GM19452 (cell line): ENCODE results near the gene CTDSPL.

ENCODE experiments used
- ATAC-seq: cut with Tn5 transposase; IDR thresholded peaks from one replicate; pipeline ENCODE4 v1.9.1; 2021; ENCODE audit not compliant: unreplicated experiment

Gene CTDSPL

DNA sequence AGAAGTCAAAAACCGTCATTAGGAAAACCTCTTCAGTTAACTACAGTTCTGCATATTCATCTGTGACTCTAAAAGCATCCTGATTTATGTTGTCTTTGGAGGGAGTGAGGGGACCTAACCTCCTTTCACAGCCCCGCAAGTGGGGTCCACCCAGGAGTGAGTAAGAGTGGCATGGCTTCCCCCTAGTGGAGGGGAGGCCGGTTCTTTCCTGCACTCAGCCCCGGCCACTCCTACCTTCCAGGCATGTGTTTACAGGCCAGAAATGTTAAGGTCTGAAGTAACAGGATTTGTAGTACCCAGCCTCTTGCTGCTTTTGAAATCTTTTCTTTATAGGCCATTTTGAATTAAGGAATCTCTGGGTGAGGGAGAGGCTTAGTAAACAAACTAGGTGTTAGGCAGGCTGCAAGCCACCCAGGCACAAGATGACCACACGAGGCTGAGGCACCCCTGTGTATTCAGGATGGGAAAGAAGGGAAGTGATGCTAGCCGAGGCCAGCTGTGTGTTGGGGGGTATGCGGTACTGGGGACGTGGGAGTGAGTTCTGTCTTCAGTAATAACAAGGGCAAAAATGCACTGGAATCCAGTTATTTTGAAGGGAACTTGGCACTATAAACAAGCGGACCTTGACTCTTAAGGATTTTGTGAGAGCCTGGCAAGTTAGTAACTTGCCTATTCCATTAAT, 50.5 kb downstream of the CTDSPL start:
- no peak for ATAC-seq

- ATAC-seq, result no peak
Observed at GRCh38 chr3:37913522-37913921, 51.8 kb downstream of the CTDSPL start.

DNA sequence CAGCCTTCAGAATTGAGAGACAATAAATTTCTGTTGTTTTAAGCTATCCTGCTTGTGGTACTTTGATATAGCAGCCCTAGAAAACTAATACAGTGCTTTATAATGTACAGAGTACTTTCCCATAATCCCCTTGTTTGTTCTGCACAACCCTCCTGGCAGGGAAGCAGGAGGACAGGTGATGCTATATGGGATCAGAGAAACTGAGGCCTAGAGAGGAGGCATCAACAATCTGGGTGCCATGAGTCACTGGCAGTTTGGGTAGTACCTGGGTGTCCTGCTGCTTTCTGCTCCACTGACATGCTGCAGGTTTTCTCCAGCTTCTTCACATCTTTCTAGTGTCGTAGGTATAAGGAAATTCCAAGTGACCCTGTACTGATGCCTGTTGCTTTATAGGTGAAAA, 55.0 kb downstream of the CTDSPL start:
- no peak for ATAC-seq

DNA sequence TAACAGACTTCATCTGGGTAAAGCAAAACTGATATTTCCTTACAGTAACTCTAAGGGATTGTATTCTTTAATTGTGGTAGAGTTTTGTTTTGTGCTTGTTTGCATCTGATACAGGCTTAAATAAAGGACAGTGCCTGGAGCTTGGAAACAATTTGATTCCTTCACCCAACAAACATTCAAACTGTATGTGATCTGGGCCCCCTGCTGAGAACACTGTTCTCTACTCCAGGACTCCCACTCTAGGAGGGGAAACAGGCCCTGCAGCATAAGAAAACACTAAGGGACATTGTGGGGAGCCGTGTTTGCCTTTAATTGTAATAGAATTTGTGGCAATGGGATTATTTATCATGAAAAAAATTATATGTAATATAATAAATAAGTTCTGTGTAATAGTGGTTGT, 56.9 kb downstream of the CTDSPL start:
- ATAC-seq, result no peak

DNA sequence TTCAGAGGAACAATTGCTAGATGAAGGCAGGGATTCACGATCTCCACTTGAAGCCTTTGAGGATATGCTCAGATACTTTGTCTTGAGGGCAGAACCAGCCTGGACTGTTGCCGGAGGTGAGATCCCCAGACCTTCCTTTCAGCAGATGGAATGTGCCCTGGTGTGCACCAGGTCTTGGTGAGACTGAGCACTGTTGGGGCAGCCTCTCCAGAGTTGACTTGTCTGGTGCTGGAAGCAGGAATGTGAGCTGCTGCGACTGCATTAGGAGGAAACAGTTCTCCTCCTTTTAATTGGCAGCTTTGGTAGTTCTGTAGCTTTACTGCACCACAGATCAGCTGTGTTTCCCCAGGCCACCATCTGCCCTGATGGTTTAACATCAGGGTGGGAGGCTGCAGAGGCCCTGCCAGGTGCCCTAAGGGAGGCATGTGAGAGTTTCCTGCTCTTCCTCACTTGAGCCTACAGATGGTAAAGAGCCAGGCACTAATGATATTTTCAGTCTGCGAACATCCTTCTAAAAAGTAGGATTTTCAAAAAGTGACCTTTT, 58.5 kb downstream of the CTDSPL start:
- ATAC-seq, result no peak

GRCh38 chr3:37921025-37921424, 59.3 kb downstream of the CTDSPL start:
- ATAC-seq, result no peak

GRCh38 chr3:37922721-37923568, 61.3 kb downstream of the CTDSPL start:
- no peak for ATAC-seq

DNA sequence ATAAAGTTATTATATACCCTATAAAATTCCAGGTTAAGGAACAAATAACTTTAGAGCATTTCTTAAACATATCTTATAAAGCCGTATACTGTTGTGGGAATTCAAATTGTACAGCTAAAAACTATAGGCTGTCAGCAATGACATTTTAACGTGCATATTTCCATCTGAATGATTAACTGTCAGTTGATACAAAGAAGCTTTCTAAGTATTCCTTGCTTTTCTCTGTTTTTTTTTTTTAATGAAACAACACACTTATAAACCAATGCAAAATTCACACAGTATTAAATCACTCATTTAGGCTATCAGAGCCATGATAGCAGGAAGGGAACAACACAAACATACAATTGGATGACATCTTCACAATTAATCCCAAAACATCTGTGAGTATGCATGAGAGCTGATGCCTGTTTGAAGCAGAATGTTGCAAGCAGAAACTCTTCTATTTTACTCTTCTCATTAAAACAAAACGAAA, 61.9 kb downstream of the CTDSPL start:
- ATAC-seq, result no peak

DNA sequence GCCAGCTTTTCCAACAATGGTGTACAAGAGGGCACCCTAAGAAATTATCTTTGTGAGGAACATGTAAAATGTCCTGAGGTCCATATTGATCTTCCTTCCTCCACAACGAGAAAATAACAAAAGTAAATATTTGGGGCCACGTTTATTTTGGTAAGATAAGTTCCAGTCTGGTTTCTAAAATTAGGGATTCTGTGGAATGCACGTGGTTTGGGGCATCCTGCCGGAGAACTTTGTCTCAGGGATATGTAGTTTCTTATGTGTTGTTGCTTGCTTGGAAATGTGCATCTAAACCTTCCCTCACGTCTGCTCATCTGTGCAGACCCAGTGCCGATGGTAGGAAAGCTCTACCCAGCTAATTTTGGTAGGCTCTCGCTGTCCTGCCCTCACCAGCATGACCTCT, 62.8 kb downstream of the CTDSPL start:
- ATAC-seq, result no peak

DNA sequence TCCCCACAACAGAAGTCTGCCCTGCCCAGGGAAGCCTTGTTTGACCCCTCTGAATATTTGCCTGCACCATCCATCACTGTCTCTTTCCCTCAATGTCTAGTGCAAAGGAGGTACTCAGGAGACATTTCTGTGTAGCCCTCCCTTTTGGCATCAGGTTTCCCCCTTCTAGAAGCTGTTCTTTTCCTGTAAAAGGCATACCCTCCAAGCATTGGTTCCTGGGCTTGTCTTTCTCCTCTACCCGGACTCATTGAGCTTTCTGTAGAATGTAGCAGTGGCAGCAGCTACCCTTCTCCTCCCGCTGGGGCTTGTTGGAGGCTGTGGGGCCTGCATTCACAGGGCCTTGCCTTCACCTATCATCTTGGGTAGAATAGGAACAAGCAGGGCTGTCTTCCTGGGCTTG, 63.5 kb downstream of the CTDSPL start:
- no peak for ATAC-seq

GRCh38 chr3:37926611-37927010, 64.9 kb downstream of the CTDSPL start:
- no peak for ATAC-seq

DNA sequence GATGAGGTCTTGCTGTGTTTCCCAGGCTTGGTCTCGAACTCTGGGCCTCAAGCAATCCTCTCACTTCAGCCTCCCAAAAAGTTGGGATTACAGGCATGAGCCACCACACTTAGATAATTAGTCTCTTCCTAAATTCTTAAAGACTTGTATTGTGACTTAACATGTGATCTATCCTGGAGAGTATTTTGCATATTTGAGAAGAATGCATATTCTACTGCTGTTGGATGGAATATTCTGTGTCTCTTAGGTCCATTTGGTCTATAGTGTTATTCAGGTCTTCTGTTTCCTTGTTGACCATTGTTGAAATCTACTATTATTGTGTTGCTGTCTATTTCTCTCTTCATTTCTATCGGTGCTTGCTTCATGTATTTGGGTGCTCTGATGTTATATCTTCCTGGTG, 68.8 kb downstream of the CTDSPL start:
- no peak for ATAC-seq

DNA sequence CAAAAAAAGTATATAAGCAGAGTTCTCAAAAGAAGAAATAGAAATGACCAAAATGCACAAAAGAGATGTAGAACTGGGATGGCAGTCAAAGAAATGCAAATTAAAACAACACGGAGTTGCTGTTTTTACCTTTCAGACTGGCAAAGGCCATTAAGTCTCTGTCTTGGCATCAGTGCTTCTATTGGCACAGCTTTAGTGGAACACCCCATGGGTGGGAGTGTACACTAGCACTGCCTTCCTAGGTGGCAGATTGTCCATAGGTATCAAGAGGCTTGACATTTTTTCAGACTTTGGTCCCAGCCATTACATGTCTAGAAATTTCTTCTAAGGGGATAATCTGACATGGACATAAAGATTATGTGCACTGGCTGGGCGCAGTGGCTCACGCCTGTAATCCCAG, 70.8 kb downstream of the CTDSPL start:
- no peak for ATAC-seq

GRCh38 chr3:37934631-37935289, 73.1 kb downstream of the CTDSPL start:
- no peak for ATAC-seq

DNA sequence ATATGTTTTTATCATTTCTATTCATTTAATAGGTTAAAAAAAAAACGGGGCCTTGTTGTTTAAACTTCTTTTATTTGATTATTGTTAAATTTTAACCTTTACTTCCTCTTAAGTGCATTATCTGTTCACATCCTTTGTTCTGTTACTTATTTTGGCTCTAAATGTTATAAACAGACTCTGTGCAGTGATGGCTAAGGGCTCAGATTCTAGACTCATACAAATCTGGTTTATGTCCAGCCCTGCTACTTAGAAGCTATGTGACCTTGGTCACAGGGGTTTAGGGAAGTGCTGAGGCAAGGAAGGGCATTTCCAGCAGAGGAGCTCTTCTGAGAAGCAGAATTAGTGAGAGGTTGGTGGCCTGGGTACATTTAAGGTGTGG, 73.6 kb downstream of the CTDSPL start:
- no peak for ATAC-seq

GRCh38 chr3:37935756-37936666, 74.3 kb downstream of the CTDSPL start:
- no peak for ATAC-seq

DNA sequence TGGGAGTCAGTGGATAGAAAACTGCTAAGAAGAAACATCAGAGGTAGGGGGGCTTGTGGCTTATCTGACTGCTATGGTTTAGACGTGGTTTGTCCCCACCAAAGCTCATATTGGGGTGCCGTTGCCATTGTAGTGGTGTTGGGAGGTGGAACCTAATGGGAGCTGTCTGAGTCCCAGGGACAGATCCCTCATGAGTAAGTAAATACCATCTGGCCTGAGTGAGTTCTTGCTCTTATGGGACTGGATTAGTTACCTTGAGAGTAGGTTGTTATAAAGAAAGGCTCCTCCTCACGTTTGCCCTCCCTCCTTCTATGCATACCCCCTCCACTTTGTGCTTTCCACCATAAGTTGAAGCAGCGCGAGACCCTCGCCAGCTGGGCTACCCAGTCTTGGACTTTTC, 75.5 kb downstream of the CTDSPL start:
- no peak for ATAC-seq

- no peak for ATAC-seq
Observed at GRCh38 chr3:37938011-37938410, 76.3 kb downstream of the CTDSPL start.

DNA sequence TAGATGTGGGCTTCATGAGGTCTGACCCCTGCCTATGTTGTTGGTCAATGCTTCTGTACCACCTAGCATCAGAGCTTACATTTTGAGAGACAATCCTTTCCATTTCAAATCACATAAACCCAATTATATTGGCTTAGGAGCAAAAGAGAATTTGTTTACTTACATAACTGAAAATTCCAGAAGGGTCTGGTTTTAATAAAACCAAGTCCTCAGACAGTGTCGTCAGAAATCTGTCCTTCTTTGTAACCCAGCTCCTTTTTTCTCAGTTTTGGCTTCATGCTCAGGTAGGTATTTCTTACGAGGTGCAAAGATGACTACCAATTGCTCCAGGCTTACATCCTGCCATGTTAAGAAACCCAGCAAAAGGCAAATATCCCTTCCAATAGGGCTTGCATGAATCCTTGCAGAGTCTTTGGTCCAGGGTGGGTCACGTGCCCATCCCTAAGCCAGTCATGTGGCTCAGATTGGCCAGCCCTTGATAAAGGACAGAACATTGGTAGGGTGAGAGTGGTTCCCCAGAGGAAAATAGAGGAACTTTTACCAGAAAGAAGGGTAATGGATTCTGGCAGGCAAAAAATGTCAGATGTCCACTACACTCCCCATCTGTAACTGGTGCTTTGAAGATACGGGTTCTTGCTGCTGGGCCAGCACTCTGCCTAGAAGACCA, 78.7 kb downstream of the CTDSPL start:
- no peak for ATAC-seq
